WI38 (cell line): ENCODE results near the gene SUCNR1.

ENCODE experiments used
- H3K4me3 ChIP-seq: 2 replicates; pipeline ENCODE4 v1.5.1; 2011; ENCODE audit warnings: low read depth, mild to moderate bottlenecking, control low read depth, low read length
- CTCF ChIP-seq: IDR thresholded peaks from 2 replicates; pipeline ENCODE4 v1.5.1; 2012; ENCODE audit warnings: low read depth, mild to moderate bottlenecking, control low read depth, low read length

SUCNR1 gene

GRCh38 chr3:151933234-151933853, 59.9 kb downstream of the SUCNR1 start:
- TF ChIP-seq CTCF: no peak

More at GRCh38 chr3:151933234-151933853, 59.9 kb downstream of the SUCNR1 start:
- no peak overlapping the region for H3K4me3 ChIP-seq
